ENCODE measurements around the gene ZMYND15. TPM values are rescaled to one million over a fixed set of nuclear protein-coding genes. Genes with fewer than 3 reads are reported as not detected.

Gene ZMYND15
- total RNA-seq, 4 donors from 2014 or later = 0.82 to 1.4 TPM; not detected in 2

DNA sequence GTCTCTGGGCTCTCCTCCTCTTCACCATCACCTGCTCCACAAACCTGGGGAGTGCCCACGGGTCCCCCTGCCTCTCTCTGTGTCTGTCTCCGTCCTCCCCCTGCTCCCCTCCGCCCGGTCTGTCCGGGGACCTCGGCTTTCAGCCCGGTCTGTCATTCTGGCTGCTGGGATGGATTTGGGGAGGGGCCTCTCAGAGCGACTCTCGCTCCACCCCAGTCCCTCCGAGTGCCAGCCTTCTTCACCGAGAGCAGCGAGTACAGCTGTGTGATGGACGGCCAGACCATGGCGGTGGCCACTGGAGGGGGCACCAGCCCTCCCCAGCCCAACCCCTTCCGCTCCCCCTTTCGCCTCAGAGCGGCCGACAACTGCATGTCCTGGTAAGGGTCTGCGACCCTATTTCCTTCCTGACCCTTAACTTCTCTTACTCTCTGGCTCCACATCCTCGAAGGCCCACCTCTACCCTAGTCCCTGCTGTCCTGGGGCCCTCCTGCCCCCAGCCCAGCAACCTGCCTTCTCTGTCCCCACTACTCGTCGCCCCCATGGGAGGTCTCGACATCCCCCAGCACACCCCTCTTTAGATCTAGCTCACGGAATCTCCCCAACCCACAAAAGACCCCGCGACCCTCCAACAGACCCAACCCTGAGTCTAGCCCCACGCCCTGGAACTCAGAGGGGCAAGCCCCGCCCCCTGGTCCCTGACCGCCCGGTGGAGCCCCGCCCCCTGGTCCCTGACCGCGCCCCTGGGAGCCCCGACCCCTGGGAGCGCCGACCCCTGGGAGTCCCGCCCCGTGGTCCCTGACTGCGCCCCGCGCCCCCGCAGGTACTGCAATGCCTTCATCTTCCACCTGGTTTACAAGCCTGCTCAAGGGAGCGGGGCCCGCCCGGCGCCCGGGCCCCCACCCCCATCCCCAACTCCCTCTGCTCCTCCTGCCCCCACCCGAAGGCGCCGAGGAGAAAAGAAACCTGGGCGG lies 5.7 kb downstream of the ZMYND15 start:
- WGBS, 2 donors (ENCODE audit: low coverage in 1 of 2) = 13 to 22% methylated on average over 7 to 49 of the region's 51 CpGs
- Histone ChIP-seq H3K36me3 (no peaks in the 10 kb centered on the region), H3K27me3 (peaks cover 25% of the 10 kb centered on the region), H3K4me3 (no peak overlapping the region), H3K4me1 (peaks cover 0 to 10% (median 5%) of the 10 kb centered on the region in 4 donors), H3K9me3 (no peaks in the 10 kb centered on the region), H3K27ac (no peak overlapping the region)
- in situ Hi-C loops (cut with MboI; ENCODE audit: low pct_ligation_motif_present in 1 of 4, low pct_unique_long_range_greater_than_20kb in 1 of 4, low sequenced_read_pairs in 3 of 4) = no loop called here
- TF ChIP-seq, protein P1, sequence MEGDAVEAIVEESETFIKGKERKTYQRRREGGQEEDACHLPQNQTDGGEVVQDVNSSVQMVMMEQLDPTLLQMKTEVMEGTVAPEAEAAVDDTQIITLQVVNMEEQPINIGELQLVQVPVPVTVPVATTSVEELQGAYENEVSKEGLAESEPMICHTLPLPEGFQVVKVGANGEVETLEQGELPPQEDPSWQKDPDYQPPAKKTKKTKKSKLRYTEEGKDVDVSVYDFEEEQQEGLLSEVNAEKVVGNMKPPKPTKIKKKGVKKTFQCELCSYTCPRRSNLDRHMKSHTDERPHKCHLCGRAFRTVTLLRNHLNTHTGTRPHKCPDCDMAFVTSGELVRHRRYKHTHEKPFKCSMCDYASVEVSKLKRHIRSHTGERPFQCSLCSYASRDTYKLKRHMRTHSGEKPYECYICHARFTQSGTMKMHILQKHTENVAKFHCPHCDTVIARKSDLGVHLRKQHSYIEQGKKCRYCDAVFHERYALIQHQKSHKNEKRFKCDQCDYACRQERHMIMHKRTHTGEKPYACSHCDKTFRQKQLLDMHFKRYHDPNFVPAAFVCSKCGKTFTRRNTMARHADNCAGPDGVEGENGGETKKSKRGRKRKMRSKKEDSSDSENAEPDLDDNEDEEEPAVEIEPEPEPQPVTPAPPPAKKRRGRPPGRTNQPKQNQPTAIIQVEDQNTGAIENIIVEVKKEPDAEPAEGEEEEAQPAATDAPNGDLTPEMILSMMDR (IDR thresholded peaks at IDR 0.05) = no peak
- TF ChIP-seq POLR2A (IDR thresholded peaks at IDR 0.05) = no peak
- TF ChIP-seq EP300 (IDR thresholded peaks at IDR 0.05; ENCODE audit: low read depth) = no peak
- no peak for TF ChIP-seq POLR2AphosphoS5 (IDR thresholded peaks at IDR 0.05)
- intact Hi-C loops (cut with DNase I; ENCODE audit: low total_unique reads) = no loop called here
- DNase-seq = no peak

- no peak overlapping the region for H3K4me3 ChIP-seq
- H3K4me1 ChIP-seq = peaks cover 0 to 10% (median 5%) of the 10 kb centered on the region in 4 donors
- in situ Hi-C loops (cut with MboI; ENCODE audit: low pct_ligation_motif_present in 1 of 4, low pct_unique_long_range_greater_than_20kb in 1 of 4, low sequenced_read_pairs in 3 of 4) = no loop called here
- DNase-seq = no peak
- no peaks in the 10 kb centered on the region for H3K36me3 ChIP-seq
- H3K9me3 ChIP-seq = no peaks in the 10 kb centered on the region
- WGBS, 2 donors (ENCODE audit: low coverage in 1 of 2) = 33 to 41% methylated on average over 4 to 5 of the region's 5 CpGs
- H3K27me3 ChIP-seq = peaks cover 35% of the 10 kb centered on the region
- TF ChIP-seq, protein P1 (IDR thresholded peaks at IDR 0.05) = no peak
- TF ChIP-seq POLR2AphosphoS5 (IDR thresholded peaks at IDR 0.05) = no peak
- no peak for TF ChIP-seq POLR2A (IDR thresholded peaks at IDR 0.05)
- TF ChIP-seq EP300 (IDR thresholded peaks at IDR 0.05; ENCODE audit: low read depth) = no peak
- no peak overlapping the region for H3K27ac ChIP-seq
- intact Hi-C loops (cut with DNase I; ENCODE audit: low total_unique reads) = no loop called here
Measured at GRCh38 chr17:4747847-4748246, 8.2 kb downstream of the ZMYND15 start.

GRCh38 chr17:4748686-4749085 lies 9.1 kb downstream of the ZMYND15 start:
- TF ChIP-seq POLR2A (IDR thresholded peaks at IDR 0.05) (no peak), POLR2AphosphoS5 (IDR thresholded peaks at IDR 0.05) (no peak)
- TF ChIP-seq, protein P1 (IDR thresholded peaks at IDR 0.05) = no peak
- 49 to 64% methylated on average over 3 to 4 of the region's 4 CpGs for WGBS, 2 donors (ENCODE audit: low coverage in 1 of 2)
- H3K9me3 ChIP-seq = no peaks in the 10 kb centered on the region
- DNase-seq = no peak
- no peak overlapping the region for H3K4me3 ChIP-seq
- H3K27me3 ChIP-seq = peaks cover 38% of the 10 kb centered on the region
- in situ Hi-C loops (cut with MboI; ENCODE audit: low pct_ligation_motif_present in 1 of 4, low pct_unique_long_range_greater_than_20kb in 1 of 4, low sequenced_read_pairs in 3 of 4) = no loop called here
- intact Hi-C loops (cut with DNase I; ENCODE audit: low total_unique reads) = no loop called here
- H3K4me1 ChIP-seq = peaks cover 0 to 10% (median 5%) of the 10 kb centered on the region in 4 donors
- no peaks in the 10 kb centered on the region for H3K36me3 ChIP-seq
- H3K27ac ChIP-seq = no peak overlapping the region

GRCh38 chr17:4750606-4751005 lies 11.0 kb downstream of the ZMYND15 start:
- Histone ChIP-seq H3K27ac (no peak overlapping the region), H3K27me3 (peaks cover 38% of the 10 kb centered on the region), H3K36me3 (no peaks in the 10 kb centered on the region), H3K9me3 (no peaks in the 10 kb centered on the region), H3K4me1 (peaks cover 0 to 2% (median 1%) of the 10 kb centered on the region in 4 donors), H3K4me3 (no peak overlapping the region)
- WGBS, 2 donors (ENCODE audit: low coverage in 1 of 2) = 43 to 50% methylated on average over 3 of the region's 3 CpGs
- TF ChIP-seq POLR2AphosphoS5 (IDR thresholded peaks at IDR 0.05) = no peak
- intact Hi-C loops (cut with DNase I; ENCODE audit: low total_unique reads) = no loop called here
- DNase-seq = no peak
- in situ Hi-C loops (cut with MboI; ENCODE audit: low pct_ligation_motif_present in 1 of 4, low pct_unique_long_range_greater_than_20kb in 1 of 4, low sequenced_read_pairs in 3 of 4) = no loop called here
